ENCODE measurements around the gene CAPZB.
"Not testable (repeated sequence)": the region's sequence is repeated elsewhere in the genome, so short reads cannot be mapped to it uniquely, and the experiment has no call there.

The CAPZB gene

DNA sequence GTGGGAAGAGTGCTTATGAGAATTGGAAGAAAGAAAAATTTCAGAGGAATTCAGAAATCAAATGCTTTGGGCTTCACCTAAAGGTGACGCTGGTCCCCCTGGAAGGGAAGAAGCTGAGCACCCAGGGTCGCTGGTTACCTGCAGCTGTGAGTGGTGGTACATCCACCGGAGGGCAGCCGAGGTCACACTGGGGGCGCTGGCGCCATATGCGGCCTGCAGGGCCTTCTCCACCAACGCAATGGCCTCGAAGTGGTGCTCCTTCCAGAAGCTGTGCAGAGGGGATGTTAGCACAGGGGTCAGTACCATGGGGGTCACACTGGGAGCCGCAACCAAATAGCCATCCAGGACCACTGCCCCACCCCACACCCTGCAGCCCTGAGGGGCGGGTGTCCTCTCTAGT, 179.5 kb downstream of the CAPZB start:
- no peak for DNase-seq

DNA sequence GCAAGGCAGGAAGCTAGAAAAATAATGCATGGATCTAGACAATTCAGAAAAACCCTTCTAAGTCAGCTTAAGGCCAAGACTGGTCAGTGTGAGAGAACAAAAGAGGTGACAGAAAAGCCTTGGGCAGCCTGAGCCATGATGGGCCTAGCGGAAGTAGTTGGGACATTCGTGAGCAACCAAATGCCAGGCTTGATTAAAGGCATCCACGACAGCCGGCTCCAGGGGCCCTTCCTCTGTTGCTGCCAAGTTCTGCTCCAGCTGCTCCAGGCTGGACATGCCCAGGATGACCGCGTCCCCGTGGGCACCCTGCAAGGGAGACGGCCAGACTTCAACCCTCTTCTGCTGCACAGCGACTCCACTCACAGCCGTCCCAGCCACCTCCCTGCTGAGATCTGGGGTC, 181.3 kb downstream of the CAPZB start:
- not testable (repeated sequence) for DNase-seq

DNA sequence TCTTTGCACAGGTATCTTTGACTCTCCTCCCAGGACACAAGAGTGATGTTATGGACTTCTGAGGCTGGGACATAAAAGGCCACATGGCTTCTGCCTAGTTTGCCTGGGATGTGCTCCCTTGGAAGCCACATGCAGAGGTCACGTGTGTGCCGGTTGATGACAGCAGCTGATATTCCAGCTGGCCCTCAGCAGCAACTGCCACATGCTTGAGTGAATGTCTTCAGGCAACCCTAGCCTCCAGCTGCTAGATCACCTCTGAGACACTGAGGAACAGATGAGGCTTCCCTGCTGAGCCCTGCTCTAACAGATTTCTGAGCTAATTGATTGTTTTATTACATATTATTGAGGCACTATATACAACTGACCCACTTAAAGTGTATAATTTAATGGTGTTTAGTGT, 185.1 kb downstream of the CAPZB start:
- no peak for DNase-seq

DNA sequence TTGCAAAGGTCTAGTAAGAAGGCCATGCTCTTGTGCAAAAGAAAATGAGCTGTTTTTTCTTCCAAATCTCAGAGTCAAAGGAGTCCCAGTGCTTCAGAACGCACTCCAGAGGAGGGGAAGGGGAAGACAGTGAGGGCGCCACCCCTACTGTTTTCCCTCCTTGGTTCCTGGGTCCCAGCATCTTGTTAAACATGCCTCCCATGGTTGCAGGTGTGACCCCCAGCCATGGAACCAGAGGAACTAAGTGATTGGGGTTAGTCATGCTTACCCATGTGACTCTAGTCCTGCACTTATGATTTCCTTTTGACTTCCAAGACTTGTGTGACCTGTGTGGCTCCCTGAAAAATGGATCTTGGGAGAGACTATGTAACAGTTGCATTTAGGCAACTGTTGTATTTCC, 190.7 kb downstream of the CAPZB start:
- no peak for DNase-seq

DNA sequence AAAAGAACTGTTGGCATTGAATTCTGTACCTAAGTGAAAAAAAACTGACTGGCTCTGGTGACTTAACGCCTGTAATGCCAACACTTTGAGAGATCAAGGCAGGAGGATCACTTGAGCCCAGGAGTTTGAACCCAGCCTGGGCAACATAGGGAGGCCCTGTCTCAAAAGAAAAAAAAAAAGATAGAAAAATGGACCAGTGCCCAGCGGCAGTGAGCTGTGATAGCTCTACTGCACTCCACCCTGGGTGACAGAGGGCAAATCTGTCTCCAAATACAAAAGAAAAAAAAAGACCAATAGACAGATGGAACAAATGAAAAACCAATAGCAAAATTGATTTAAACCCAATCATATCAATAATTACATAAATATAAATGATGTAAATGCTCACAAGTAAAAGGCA, 196.1 kb downstream of the CAPZB start:
- no peak for DNase-seq

Measured in right forelimb (tissue), 1 donor.